Measurements from ENCODE around the gene NTF3.

- TF ChIP-seq CBX8 (IDR thresholded peaks at IDR 0.05; ENCODE audit: borderline replicate concordance, low read depth, low read length) (no peak), EZH2 (IDR thresholded peaks at IDR 0.05; ENCODE audit: low read depth, low read length, severe bottlenecking) (no peak)
Measured at GRCh38 chr12:5537771-5538170, 105.9 kb downstream of the NTF3 start.
